K562 (cell line): ENCODE results near the gene C4A. TPM values are rescaled to one million over a fixed set of nuclear protein-coding genes. Genes with fewer than 3 reads are reported as not detected.

Experiments used
- ADNP ChIP-seq: fragments of 200-800 bp; sonication (Bioruptor generic); IDR thresholded peaks from 2 replicates; pipeline ENCODE4 v1.6.1; 2016; ENCODE audit warnings: missing genetic modification characterization, missing compliant biosample characterization
- BCOR ChIP-seq: fragments of 450-650 bp; IDR thresholded peaks from 2 replicates; pipeline ENCODE4 v1.6.1; 2016
- CBFB ChIP-seq: sonication (generic); formaldehyde crosslinking; IDR thresholded peaks from 2 replicates; pipeline ENCODE4 v1.4.0; 2020; ENCODE audit warnings: mild to moderate bottlenecking, missing genetic modification reagents
- CCNT2 ChIP-seq: IDR thresholded peaks from 2 replicates; pipeline ENCODE4 v1.6.1; 2011; ENCODE audit warnings: borderline replicate concordance, low read depth, mild to moderate bottlenecking, moderate library complexity, mixed read lengths, low read length; ENCODE audit not compliant: insufficient read length; ENCODE audit errors: extremely low read depth
- COPS2 ChIP-seq: fragments of 450-650 bp; conservative IDR thresholded peaks from 2 replicates; pipeline ENCODE4 v1.6.1; 2016; ENCODE audit warnings: mild to moderate bottlenecking, moderate library complexity
- CREB5 ChIP-seq: fragments of 250-450 bp; sonication (Bioruptor Pico); IDR thresholded peaks from 2 replicates; pipeline ENCODE4 v1.5.0; 2020; ENCODE audit warnings: mild to moderate bottlenecking
- FOXJ3 ChIP-seq: sonication (generic); formaldehyde crosslinking; IDR thresholded peaks from 2 replicates; pipeline ENCODE4 v1.4.0; 2020; ENCODE audit warnings: mild to moderate bottlenecking, missing genetic modification reagents
- GABPB2 ChIP-seq: fragments of 250-450 bp; sonication (Bioruptor Pico); conservative IDR thresholded peaks from 2 replicates; pipeline ENCODE4 v1.5.1; 2021; ENCODE audit warnings: mild to moderate bottlenecking
- HBP1 ChIP-seq: fragments of 450-650 bp; formaldehyde crosslinking; IDR thresholded peaks from 2 replicates; pipeline ENCODE4 v1.4.0; 2022; ENCODE audit warnings: missing genetic modification characterization
- MBD2 ChIP-seq: sonication (generic); IDR thresholded peaks from 2 replicates; pipeline ENCODE4 v1.6.1; 2016; ENCODE audit warnings: low read depth, borderline replicate concordance
- MCM5 ChIP-seq: fragments of 450-650 bp; IDR thresholded peaks from 2 replicates; pipeline ENCODE4 v1.6.1; 2016; ENCODE audit warnings: low read depth
- NFE2 ChIP-seq: IDR thresholded peaks from 2 replicates; pipeline ENCODE4 v1.6.1; 2014; ENCODE audit warnings: antibody characterized with exemption, low read depth
- NR2C1 ChIP-seq, 2 experiments: fragments of 450-650 bp; IDR thresholded peaks; 2 replicates each; pipeline ENCODE4 v1.6.1; 2017; ENCODE audit warnings: mild to moderate bottlenecking in 2 of 2, antibody characterized with exemption in 1 of 2, inconsistent platforms in 1 of 2, missing compliant biosample characterization in 1 of 2, missing genetic modification characterization in 1 of 2
- SIN3A ChIP-seq, 2 experiments: fragments of 150-350 bp in 1 of 2; IDR thresholded peaks; 2 replicates each; pipeline ENCODE4 v1.6.1; 2011 to 2016; ENCODE audit warnings: borderline replicate concordance in 2 of 2, low read depth in 2 of 2, low read length in 2 of 2, mild to moderate bottlenecking in 2 of 2, moderate library complexity in 2 of 2; ENCODE audit not compliant: control insufficient read depth in 1 of 2
- TCF15 ChIP-seq: fragments of 250-450 bp; sonication (Bioruptor Pico); IDR thresholded peaks from 2 replicates; pipeline ENCODE4 v1.8.0; 2022; ENCODE audit warnings: moderate library complexity, mild to moderate bottlenecking, inconsistent platforms
- THAP12 ChIP-seq: fragments of 250-450 bp; sonication (Bioruptor Pico); IDR thresholded peaks from 2 replicates; pipeline ENCODE4 v1.9.0; 2021; ENCODE audit warnings: mild to moderate bottlenecking, inconsistent platforms
- ZNF212 ChIP-seq: fragments of 450-650 bp; formaldehyde crosslinking; IDR thresholded peaks from 2 replicates; pipeline ENCODE4 v1.4.0; 2020; ENCODE audit warnings: mild to moderate bottlenecking
- ZNF282 ChIP-seq: sonication (generic); formaldehyde crosslinking; IDR thresholded peaks from 2 replicates; pipeline ENCODE4 v1.8.1; 2023; ENCODE audit warnings: missing genetic modification reagents
- polyA plus RNA-seq, 8 experiments: library from polyadenylated mRNA; depleted of rRNA in 4 of 8; stranded (reverse) in 5 of 8; unstranded in 3 of 8; fragments of >200 nt; fragmentation: Nextera tagmentation in 2 of 8; fragmentation: Illumina TruSeq in 1 of 8; extraction: Ambion mirVana in 2 of 8; extraction: Trizol in 1 of 8; gene quantifications; 2 replicates each; pipeline versions ENCODE4 v1.2.1 to v1.2.3, GENCODE V29; 2011 to 2014; ENCODE audit warnings: inconsistent platforms in 1 of 8, missing spikeins in 1 of 8
- total RNA-seq, 7 experiments: library from RNA; depleted of rRNA in 6 of 7; stranded (reverse); fragments of >200 nt in 6 of 7; fragmentation: Illumina TruSeq in 2 of 7; extraction: Trizol in 2 of 7; gene quantifications; 2 replicates each; pipeline versions ENCODE4 v1.2.1 to v1.2.3, GENCODE V29; 2011 to 2021; ENCODE audit warnings: low replicate concordance in 1 of 7
- TF ChIP-seq, protein P1 (sequence below): fragments of 450-650 bp; IDR thresholded peaks from 2 replicates; pipeline ENCODE4 v1.6.1; 2014; ENCODE audit warnings: low read depth, mild to moderate bottlenecking, moderate library complexity, borderline replicate concordance

Gene C4A
- total and polyA plus RNA-seq, 9 of the 15 experiments (the other 6 are each of a cell fraction or from before 2014, with no cell fraction given): 0.27 to 7.6 (median 5.0) TPM

- TF ChIP-seq MCM5 (no peak), BCOR (no peak), HBP1 (CRISPR knock-in tag) (no peak), MBD2 (peak; percentile 48; the same call in 1 of the 2 replicates), SIN3A (IDR thresholded peaks at IDR 0.05; ENCODE audit: borderline replicate concordance in 2 of 2, control insufficient read depth in 1 of 2, low read depth in 2 of 2, low read length in 2 of 2) (no peak), NFE2 (no peak), CCNT2 (no peak), GABPB2 (CRISPR knock-in tag) (no peak), ADNP (tag) (no peak), CREB5 (peak; percentile 88; the same call in 1 of the 2 replicates), CBFB (CRISPR knock-in tag) (no peak), COPS2 (no peak), THAP12 (CRISPR knock-in tag) (no peak), ZNF212 (no peak), TCF15 (no peak), FOXJ3 (CRISPR knock-in tag) (no peak), NR2C1 (IDR thresholded peaks at IDR 0.05) (no peak), NR2C1 (tag; IDR thresholded peaks at IDR 0.05) (no peak; the same call in 1 of the 2 replicates), ZNF282 (no peak)
- TF ChIP-seq, protein P1, sequence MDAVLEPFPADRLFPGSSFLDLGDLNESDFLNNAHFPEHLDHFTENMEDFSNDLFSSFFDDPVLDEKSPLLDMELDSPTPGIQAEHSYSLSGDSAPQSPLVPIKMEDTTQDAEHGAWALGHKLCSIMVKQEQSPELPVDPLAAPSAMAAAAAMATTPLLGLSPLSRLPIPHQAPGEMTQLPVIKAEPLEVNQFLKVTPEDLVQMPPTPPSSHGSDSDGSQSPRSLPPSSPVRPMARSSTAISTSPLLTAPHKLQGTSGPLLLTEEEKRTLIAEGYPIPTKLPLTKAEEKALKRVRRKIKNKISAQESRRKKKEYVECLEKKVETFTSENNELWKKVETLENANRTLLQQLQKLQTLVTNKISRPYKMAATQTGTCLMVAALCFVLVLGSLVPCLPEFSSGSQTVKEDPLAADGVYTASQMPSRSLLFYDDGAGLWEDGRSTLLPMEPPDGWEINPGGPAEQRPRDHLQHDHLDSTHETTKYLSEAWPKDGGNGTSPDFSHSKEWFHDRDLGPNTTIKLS: no peak
Measured at GRCh38 chr6:31971279-31971992, 10.4 kb upstream of the C4A start (continued).
